ENCODE data around the gene TTC32. TPM values are rescaled to one million over a fixed set of nuclear protein-coding genes. Genes with fewer than 3 reads are reported as not detected.

The TTC32 gene
- total RNA-seq, 1 experiment from 2014 or later = 12.7 TPM

DNA sequence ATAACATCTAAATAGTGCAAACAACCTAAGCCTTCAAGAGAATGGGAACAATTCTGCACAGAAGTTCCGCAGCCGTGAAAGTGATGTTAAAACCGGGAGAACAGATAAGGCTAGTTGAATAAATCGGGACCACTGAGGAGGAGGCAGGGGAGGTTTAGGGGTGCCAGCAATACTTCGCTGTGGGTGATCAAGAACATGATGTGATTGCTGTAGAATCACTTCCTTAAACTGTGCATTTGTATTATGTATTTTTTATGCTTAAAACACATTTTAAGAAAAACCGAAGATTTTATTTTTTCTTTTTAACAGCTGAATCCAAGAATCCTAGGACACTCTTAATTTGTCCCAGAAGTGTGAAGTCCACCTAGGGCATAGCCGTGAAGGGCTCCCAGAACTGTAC is 33.6 kb downstream of the TTC32 start:
- Histone ChIP-seq H3K27me3 (ENCODE audit: control insufficient read depth, insufficient read depth, low read length) (no peaks in the 10 kb centered on the region), H3K4me3 (ENCODE audit: low read depth in 2 of 2, low read length in 2 of 2) (no peak overlapping the region), H3K27ac (ENCODE audit: low read length) (no peak overlapping the region), H3K36me3 (ENCODE audit: control insufficient read depth, insufficient read depth, low read length) (no peaks in the 10 kb centered on the region), H3K4me1 (ENCODE audit: control insufficient read depth, insufficient read depth, low read length) (no peaks in the 10 kb centered on the region), H3K9me3 (ENCODE audit: control insufficient read depth, insufficient read depth, low read depth, low read length) (no peaks in the 10 kb centered on the region)
- BruUV-seq (replicated peaks) = no TSS peak
- CTCF ChIA-PET = no interaction called here
- ATAC-seq (no peak), DNase-seq (ENCODE audit: low read depth, low spot score) (no peak)
- POLR2A ChIA-PET = no interaction called here
- in situ Hi-C loops (cut with HindIII; ENCODE audit: low pct_unique_long_range_greater_than_20kb, low sequenced_read_pairs) (no loop called here), intact Hi-C loops (cut with micrococcal nuclease; ENCODE audit: unreplicated experiment) (no loop called here)
- TF ChIP-seq POLR2AphosphoS5 (IDR thresholded peaks at IDR 0.05; ENCODE audit: low read depth, low read length) (no peak), SIN3A (IDR thresholded peaks at IDR 0.05; ENCODE audit: borderline replicate concordance, insufficient read depth, low read depth, low read length) (no peak), TCF7L2 (IDR thresholded peaks at IDR 0.05; ENCODE audit: low read depth, low read length) (no peak)
- TF ChIP-seq, protein P1, sequence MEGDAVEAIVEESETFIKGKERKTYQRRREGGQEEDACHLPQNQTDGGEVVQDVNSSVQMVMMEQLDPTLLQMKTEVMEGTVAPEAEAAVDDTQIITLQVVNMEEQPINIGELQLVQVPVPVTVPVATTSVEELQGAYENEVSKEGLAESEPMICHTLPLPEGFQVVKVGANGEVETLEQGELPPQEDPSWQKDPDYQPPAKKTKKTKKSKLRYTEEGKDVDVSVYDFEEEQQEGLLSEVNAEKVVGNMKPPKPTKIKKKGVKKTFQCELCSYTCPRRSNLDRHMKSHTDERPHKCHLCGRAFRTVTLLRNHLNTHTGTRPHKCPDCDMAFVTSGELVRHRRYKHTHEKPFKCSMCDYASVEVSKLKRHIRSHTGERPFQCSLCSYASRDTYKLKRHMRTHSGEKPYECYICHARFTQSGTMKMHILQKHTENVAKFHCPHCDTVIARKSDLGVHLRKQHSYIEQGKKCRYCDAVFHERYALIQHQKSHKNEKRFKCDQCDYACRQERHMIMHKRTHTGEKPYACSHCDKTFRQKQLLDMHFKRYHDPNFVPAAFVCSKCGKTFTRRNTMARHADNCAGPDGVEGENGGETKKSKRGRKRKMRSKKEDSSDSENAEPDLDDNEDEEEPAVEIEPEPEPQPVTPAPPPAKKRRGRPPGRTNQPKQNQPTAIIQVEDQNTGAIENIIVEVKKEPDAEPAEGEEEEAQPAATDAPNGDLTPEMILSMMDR (IDR thresholded peaks at IDR 0.05) = no peak
- TF ChIP-seq, protein P2, sequence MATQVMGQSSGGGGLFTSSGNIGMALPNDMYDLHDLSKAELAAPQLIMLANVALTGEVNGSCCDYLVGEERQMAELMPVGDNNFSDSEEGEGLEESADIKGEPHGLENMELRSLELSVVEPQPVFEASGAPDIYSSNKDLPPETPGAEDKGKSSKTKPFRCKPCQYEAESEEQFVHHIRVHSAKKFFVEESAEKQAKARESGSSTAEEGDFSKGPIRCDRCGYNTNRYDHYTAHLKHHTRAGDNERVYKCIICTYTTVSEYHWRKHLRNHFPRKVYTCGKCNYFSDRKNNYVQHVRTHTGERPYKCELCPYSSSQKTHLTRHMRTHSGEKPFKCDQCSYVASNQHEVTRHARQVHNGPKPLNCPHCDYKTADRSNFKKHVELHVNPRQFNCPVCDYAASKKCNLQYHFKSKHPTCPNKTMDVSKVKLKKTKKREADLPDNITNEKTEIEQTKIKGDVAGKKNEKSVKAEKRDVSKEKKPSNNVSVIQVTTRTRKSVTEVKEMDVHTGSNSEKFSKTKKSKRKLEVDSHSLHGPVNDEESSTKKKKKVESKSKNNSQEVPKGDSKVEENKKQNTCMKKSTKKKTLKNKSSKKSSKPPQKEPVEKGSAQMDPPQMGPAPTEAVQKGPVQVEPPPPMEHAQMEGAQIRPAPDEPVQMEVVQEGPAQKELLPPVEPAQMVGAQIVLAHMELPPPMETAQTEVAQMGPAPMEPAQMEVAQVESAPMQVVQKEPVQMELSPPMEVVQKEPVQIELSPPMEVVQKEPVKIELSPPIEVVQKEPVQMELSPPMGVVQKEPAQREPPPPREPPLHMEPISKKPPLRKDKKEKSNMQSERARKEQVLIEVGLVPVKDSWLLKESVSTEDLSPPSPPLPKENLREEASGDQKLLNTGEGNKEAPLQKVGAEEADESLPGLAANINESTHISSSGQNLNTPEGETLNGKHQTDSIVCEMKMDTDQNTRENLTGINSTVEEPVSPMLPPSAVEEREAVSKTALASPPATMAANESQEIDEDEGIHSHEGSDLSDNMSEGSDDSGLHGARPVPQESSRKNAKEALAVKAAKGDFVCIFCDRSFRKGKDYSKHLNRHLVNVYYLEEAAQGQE (IDR thresholded peaks at IDR 0.05; ENCODE audit: insufficient read depth in 1 of 2, low read depth in 2 of 2, low read length in 1 of 2) = no peak

DNA sequence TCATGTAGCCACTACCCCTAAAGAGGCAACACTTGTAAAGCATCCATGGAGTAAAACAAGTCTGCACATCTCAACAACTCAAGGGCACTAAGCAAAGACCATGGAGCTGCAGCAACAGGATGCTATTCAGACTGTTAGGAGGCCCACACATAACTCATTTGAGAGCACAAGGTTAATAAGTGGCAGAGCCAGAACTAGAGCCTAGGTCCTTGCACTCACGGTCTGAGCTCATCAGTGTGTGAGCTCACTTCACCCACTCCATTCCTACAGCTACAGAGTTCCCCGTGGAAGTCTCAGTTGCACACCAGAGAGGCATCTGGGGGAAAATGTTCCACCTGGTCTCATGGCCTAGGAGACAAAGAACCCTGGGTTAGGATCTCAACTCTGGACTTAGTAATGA is 35.0 kb downstream of the TTC32 start:
- Histone ChIP-seq H3K36me3 (ENCODE audit: control insufficient read depth, insufficient read depth, low read length) (no peaks in the 10 kb centered on the region), H3K4me3 (ENCODE audit: low read depth in 2 of 2, low read length in 2 of 2) (no peak overlapping the region), H3K27me3 (ENCODE audit: control insufficient read depth, insufficient read depth, low read length) (no peaks in the 10 kb centered on the region), H3K4me1 (ENCODE audit: control insufficient read depth, insufficient read depth, low read length) (no peaks in the 10 kb centered on the region), H3K27ac (ENCODE audit: low read length) (no peak overlapping the region), H3K9me3 (ENCODE audit: control insufficient read depth, insufficient read depth, low read depth, low read length) (no peaks in the 10 kb centered on the region)
- TF ChIP-seq, protein P2 (IDR thresholded peaks at IDR 0.05; ENCODE audit: insufficient read depth in 1 of 2, low read depth in 2 of 2, low read length in 1 of 2) = no peak
- TF ChIP-seq TCF7L2 (IDR thresholded peaks at IDR 0.05; ENCODE audit: low read depth, low read length) (no peak), SIN3A (IDR thresholded peaks at IDR 0.05; ENCODE audit: borderline replicate concordance, insufficient read depth, low read depth, low read length) (no peak), POLR2AphosphoS5 (IDR thresholded peaks at IDR 0.05; ENCODE audit: low read depth, low read length) (no peak)
- TF ChIP-seq, protein P1 (IDR thresholded peaks at IDR 0.05) = no peak
- intact Hi-C loops (cut with micrococcal nuclease; ENCODE audit: unreplicated experiment) = no loop called here
- CTCF ChIA-PET = no interaction called here
- in situ Hi-C loops (cut with HindIII; ENCODE audit: low pct_unique_long_range_greater_than_20kb, low sequenced_read_pairs) = no loop called here
- ATAC-seq (no peak), DNase-seq (ENCODE audit: low read depth, low spot score) (no peak)
- no TSS peak for BruUV-seq (replicated peaks)
- POLR2A ChIA-PET = no interaction called here
